NCI-H1092 treated with DMSO at 0.1 percent for 48 hours (cell line): ENCODE measurements around the gene MYD88.
"Not testable (repeated sequence)": the region's sequence is repeated elsewhere in the genome, so short reads cannot be mapped to it uniquely, and the experiment has no call there.

ENCODE experiments used
- DNase-seq: peaks from one replicate; lab custom pipeline; 2025; lab: John Stamatoyannopoulos, UW

Gene MYD88

GRCh38 chr3:38142959-38143358 lies 4.5 kb downstream of the MYD88 start:
- no peak for DNase-seq

DNA sequence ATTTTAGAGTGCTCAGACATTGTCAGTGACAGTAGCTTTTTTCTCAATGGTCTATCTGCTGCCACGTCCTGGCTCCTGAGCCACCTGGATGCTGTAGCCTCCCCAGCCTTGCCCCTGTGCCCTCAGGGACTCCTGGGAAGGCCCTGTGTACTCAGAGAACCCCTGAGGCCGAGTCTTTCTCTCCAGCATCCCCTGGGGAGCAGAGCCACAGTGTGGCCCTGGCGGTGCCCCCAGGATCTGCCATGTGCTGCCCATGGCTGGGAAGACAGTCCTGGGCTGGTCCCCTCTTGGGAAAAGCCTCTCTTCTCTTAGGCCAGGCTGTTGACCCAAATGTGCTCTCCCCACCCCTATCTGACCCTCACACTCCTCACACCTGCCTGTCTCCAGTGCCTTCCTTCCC lies 5.0 kb downstream of the MYD88 start:
- no peak for DNase-seq

GRCh38 chr3:38146504-38146903 lies 8.0 kb downstream of the MYD88 start:
- DNase-seq: no peak

GRCh38 chr3:38147421-38147820 lies 9.0 kb downstream of the MYD88 start:
- DNase-seq: no peak

- DNase-seq: no peak
Measured at GRCh38 chr3:38148311-38148882, 9.9 kb downstream of the MYD88 start.

GRCh38 chr3:38149708-38150107 lies 11.2 kb downstream of the MYD88 start:
- DNase-seq: no peak

DNA sequence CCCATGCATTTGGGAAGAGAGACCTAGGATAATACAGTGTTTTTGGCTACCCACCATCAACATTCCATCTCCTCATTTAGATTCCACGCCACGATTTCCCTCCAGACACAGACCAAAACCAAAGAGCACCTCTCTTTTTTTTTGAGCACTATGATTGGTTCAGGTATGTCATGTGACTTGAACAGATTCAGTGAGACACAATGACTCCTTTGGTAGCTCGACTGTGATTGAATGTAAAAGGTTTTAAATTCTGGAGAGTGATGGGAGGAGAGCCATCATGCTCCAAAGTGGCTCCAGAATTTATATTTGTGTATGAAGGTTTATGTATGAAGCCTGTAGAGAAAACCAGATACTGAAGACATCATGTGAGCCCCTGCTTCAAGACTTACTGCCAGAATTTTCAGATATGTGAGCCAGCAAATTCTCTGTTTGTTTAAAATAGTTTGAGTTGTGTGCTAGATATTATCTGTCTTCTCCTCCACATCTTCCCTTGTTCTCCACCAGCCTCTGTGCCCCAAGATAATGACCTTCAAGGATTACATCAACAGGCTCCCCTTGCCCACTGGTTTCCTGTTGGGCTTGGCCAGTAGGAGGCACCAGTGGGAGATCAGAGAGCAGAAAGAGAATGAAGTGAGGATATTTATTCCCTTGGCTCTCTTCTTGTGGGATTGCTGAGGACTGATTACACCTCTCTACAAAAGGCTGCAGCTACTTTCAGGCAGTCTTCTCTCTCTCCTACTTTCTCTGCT lies 12.5 kb downstream of the MYD88 start:
- no peak for DNase-seq

DNA sequence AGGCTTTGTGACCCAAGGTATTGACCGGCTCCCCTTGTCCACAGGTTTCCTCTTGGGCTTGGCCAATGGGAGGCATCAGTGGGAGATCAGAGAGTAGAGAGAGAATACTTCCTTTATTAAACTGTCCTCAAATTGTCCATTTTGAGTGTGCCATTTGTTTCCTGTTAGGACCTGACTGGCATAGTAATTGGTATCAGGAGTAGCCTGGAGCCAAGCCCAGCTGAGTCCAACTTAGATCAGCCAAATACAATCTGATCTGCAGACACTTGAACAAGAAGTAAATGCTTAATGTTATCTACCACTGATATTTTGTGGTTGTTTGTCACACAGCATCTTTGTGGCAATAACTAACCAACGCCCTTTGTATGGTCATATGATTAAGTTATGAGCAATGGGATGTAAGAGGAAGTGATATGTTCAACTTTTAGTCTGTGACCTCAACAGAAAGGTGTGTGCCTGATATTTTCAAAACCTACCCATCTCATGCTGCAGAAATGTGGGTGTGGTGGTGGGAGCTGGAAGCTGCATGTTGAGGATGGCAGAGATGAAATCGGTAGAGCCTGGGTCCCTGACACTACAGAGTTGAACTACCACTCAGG lies 13.3 kb downstream of the MYD88 start:
- no peak for DNase-seq

DNA sequence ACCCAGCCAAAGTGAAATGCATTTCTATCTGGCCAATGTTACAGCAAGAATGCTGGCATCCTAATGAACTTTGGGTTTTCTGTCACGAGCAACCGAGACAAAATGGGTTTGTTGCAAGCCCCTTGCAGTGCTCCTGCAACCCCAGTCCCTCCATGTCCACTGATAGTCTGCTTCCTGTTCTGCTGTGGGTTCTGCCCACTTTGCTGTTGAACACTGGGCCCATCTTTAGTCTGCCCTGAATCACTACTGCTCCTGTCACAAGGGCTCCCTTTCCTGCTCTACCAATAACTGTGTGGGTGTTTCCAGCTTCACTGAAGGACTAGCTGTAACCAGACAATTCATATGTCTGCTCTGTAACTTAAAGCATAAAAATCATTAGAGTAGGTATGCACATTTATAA lies 14.1 kb downstream of the MYD88 start:
- DNase-seq: no peak

GRCh38 chr3:38153221-38153620 lies 14.8 kb downstream of the MYD88 start:
- DNase-seq: no peak

GRCh38 chr3:38154033-38154494 lies 15.6 kb downstream of the MYD88 start:
- DNase-seq: no peak

GRCh38 chr3:38154625-38155255 lies 16.3 kb downstream of the MYD88 start:
- DNase-seq: no peak

DNA sequence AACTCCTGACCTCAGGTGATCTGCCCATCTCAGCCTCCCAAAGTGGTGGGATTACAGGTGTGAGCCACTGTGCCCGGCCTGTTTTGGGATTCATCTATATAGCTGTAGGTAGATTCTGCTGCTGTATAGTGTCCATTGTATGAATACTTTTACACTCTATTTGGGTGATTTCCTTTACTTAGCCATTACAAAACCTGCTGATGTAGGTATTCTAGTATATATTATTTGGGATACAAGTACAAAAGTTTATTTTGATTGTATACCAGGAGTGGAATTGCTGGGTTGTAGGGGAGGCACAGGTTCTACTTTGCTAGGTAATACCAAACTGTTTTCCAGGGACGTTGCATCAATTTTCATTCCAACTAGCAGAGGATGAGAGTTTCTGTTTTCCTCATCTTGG lies 17.4 kb downstream of the MYD88 start:
- DNase-seq: no peak

DNA sequence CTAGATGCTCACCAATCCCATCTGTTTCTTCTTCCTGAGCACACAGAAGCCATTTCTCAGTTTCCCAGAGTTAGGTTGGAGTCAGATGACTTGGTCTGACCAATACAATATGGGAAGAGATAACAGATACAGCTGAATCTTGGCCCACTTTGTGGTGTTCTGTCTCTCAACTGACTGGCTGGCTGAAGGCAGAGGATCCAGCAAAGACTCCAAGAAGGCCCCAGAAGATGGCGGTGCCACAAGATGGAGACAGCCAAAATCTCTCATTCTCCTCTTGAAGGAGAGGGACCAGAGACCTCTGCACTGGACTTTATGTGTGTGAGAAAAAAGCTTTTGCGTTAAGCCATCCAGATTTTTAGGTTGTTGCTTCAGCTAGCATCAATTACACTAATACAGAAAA lies 18.7 kb downstream of the MYD88 start:
- no peak for DNase-seq

DNA sequence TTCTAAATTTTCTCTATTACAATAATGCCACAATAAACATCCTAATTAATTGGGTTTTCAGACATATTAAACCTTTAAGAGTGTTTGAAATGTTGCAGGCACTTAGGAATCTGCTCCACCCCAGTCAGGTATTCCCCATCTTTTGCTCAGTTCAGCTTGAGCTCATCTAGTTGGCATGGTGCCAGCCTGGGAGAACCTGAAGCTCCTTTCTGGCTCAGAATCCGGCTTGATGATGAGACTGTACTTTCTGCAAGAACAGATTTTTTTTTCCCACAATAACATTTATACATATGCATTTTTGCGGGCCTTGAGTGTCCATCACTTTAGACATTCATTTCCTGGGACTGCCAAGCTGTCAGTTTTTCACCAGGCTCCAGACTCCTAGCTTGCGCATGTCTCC lies 19.1 kb downstream of the MYD88 start:
- DNase-seq: no peak

GRCh38 chr3:38158472-38158871 lies 20.0 kb downstream of the MYD88 start:
- no peak for DNase-seq

- not testable (repeated sequence) for DNase-seq
Measured at GRCh38 chr3:38160704-38161103, 22.2 kb downstream of the MYD88 start.

DNA sequence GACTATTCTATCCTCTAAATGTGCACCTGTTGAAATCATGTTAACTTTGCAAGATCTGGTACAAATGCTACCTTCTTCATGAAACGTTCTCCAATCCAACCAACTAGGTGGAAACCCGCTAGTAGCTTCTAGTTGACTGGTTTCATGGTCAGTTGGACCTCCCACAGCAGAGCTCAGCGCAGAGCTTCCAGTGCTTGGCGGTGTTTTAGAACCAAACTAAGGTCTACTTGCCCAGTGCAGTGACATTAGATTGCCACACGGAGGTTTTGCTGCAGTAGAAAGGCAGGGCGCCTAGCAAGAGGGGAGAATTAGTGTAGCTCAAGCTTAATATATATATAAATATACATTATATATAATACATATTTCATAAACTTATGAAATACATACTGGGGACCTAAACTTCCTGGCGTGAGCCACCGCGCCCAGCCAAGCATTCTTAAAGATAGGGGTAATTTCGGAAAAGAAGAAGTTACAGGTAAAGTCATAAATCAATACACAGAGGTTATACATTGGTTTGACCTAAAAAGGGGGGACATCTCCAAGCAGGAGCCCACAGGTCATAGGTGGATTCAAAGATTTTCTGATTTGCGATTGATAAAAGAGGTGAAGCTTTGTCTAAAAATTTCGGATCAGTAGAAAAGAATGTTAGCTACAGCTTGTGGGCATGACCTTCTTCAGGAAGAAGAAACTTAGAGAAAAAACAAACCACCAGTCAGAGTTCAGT lies 24.8 kb downstream of the MYD88 start:
- DNase-seq: no peak

DNA sequence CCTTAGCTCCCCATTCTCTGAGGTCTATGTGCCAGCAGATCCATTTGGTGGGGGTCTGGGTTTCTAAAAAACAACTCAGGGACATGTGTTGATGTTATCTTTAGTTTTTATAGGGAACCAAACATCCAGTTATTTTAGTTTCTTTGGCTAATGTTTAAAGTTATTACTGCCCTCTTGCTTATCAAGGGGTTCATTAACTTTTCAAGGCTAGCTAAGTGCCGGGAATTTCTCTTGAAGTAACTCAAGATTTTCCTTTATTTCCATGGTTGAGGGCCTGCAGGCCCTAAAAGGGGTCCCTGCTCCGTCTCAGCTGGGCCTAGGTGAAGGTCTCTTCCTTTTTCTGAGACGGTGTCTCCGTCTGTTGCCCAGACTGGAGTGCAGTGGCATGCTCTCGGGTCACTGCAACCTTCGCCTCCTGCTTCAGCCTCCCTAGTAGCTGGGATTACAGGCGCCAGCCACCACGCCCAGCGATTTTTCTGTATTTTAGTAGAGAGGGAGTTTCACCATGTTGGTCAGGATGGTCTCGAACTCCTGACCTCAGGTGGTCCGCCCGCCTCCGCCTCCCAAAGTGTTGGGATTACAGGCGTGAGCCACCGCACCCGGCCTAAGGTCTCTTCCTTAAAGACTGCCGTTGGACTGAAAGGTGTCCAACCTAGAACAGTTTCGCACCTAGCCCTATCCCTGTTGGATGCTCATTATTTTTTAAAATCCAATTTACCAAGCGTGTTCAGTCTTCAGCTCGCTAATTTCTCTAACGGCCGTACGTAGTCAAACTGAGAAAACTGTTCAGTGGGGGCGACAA lies 25.6 kb downstream of the MYD88 start:
- DNase-seq: peak; percentile 31

- no peak for DNase-seq
Measured at GRCh38 chr3:38164643-38164951, 26.1 kb downstream of the MYD88 start.

- peak; percentile 98 for DNase-seq
Measured at GRCh38 chr3:38164952-38165721, 26.7 kb downstream of the MYD88 start, which contains the start of gene OXSR1. Gene OXSR1, plus strand, starts transcription at chr3:38165537. Its CDS starts 340 bp downstream, at chr3:38165877.
